GM23338 (cell line): ENCODE data around the gene APBA2. TPM values are rescaled to one million over a fixed set of nuclear protein-coding genes. Genes with fewer than 3 reads are reported as not detected.
"Not testable (repeated sequence)": the region's sequence is repeated elsewhere in the genome, so short reads cannot be mapped to it uniquely, and the experiment has no call there.

Experiments
- ATAC-seq: fragments of 200-7000 bp; cut with Tn5 transposase; 3 replicates; pipeline ENCODE4 v1.9.1; 2020
- DNase-seq: peaks from one replicate; pipeline ENCODE4 v3.0.0-alpha.2; 2015; ENCODE audit warnings: low spot score
- H2AFZ ChIP-seq: fragments of 200-600 bp; sonication (generic); 2 replicates; pipeline ENCODE4 v1.8.0; 2016; ENCODE audit warnings: antibody characterized with exemption, mild to moderate bottlenecking, moderate library complexity
- H3F3A ChIP-seq: fragments of 200-600 bp; sonication (generic); replicated peaks from 2 replicates; pipeline ENCODE4 v1.8.0; 2017; ENCODE audit warnings: antibody characterized with exemption, mixed run types, low read depth
- H3K27ac ChIP-seq: fragments of 200-600 bp; sonication (generic); 2 replicates; pipeline ENCODE4 v1.6.1; 2016; ENCODE audit warnings: low read depth
- H3K27me3 ChIP-seq: fragments of 200-600 bp; sonication (generic); 2 replicates; pipeline ENCODE4 v1.8.0; 2016; ENCODE audit warnings: mild to moderate bottlenecking, mixed run types, moderate library complexity; ENCODE audit not compliant: insufficient read depth
- H3K36me3 ChIP-seq: fragments of 200-600 bp; sonication (generic); 2 replicates; pipeline ENCODE4 v1.8.0; 2016; ENCODE audit warnings: mild to moderate bottlenecking; ENCODE audit not compliant: insufficient read depth
- H3K4me1 ChIP-seq: fragments of 200-600 bp; sonication (generic); 2 replicates; pipeline ENCODE4 v1.8.0; 2016; ENCODE audit warnings: mild to moderate bottlenecking, moderate library complexity; ENCODE audit not compliant: insufficient read depth
- H3K4me2 ChIP-seq: fragments of 200-600 bp; sonication (generic); 2 replicates; pipeline ENCODE4 v1.7.1; 2017; ENCODE audit warnings: mixed run types
- H3K4me3 ChIP-seq: fragments of 200-600 bp; sonication (generic); 2 replicates; pipeline ENCODE4 v1.6.1; 2016; ENCODE audit warnings: mixed run types
- H3K79me2 ChIP-seq: fragments of 200-600 bp; sonication (generic); replicated peaks from 2 replicates; pipeline ENCODE4 v1.8.0; 2017; ENCODE audit warnings: mild to moderate bottlenecking; ENCODE audit not compliant: insufficient read depth
- H3K9me2 ChIP-seq: fragments of 200-600 bp; sonication (generic); 2 replicates; pipeline ENCODE4 v1.8.0; 2017; ENCODE audit not compliant: insufficient read depth
- H4K20me1 ChIP-seq: fragments of 200-600 bp; sonication (generic); replicated peaks from 2 replicates; pipeline ENCODE4 v1.8.0; 2017; ENCODE audit warnings: mild to moderate bottlenecking; ENCODE audit not compliant: insufficient read depth
- H3K27ac Mint-ChIP-seq: 2 replicates; pipeline ENCODE4 v1.8.0; 2020; ENCODE audit warnings: inconsistent platforms, mild to moderate bottlenecking, moderate library complexity, mixed read lengths
- H3K27me3 Mint-ChIP-seq: 3 replicates; pipeline ENCODE4 v1.8.0; 2022; ENCODE audit warnings: low read depth, mild to moderate bottlenecking, moderate library complexity, mixed read lengths, inconsistent platforms; ENCODE audit not compliant: insufficient read depth, poor library complexity
- H3K36me3 Mint-ChIP-seq: 3 replicates; pipeline ENCODE4 v1.8.0; 2021; ENCODE audit warnings: low read depth, mild to moderate bottlenecking, inconsistent platforms, moderate library complexity, mixed read lengths
- H3K4me1 Mint-ChIP-seq: 3 replicates; pipeline ENCODE4 v1.8.0; 2020; ENCODE audit warnings: mild to moderate bottlenecking, inconsistent platforms, mixed read lengths
- H3K4me3 Mint-ChIP-seq: 3 replicates; pipeline ENCODE4 v1.8.0; 2021; ENCODE audit warnings: moderate library complexity, mild to moderate bottlenecking, inconsistent platforms, mixed read lengths
- H3K9me3 Mint-ChIP-seq: 3 replicates; pipeline ENCODE4 v1.8.0; 2020; ENCODE audit warnings: moderate library complexity, mild to moderate bottlenecking, inconsistent platforms, mixed read lengths
- CREB1 ChIP-seq: fragments of 250-450 bp; sonication (Bioruptor Pico); IDR thresholded peaks from 2 replicates; pipeline ENCODE4 v1.5.0; 2020; ENCODE audit warnings: low read depth, mild to moderate bottlenecking, moderate library complexity
- EZH2 ChIP-seq: fragments of 200-600 bp; sonication (generic); IDR thresholded peaks from one replicate; pipeline ENCODE4 v1.8.0; 2017; ENCODE audit warnings: antibody characterized with exemption, mild to moderate bottlenecking, low read depth; ENCODE audit not compliant: unreplicated experiment
- EZH2phosphoT487 ChIP-seq: fragments of 200-600 bp; sonication (generic); IDR thresholded peaks from one replicate; pipeline ENCODE4 v1.8.1; 2018; ENCODE audit warnings: antibody characterized with exemption; ENCODE audit not compliant: unreplicated experiment
- JUNB ChIP-seq: IDR thresholded peaks from one replicate; pipeline ENCODE4 v1.6.1; 2016; ENCODE audit warnings: antibody characterized with exemption; ENCODE audit not compliant: unreplicated experiment
- NANOG ChIP-seq: IDR thresholded peaks from 2 replicates; pipeline ENCODE4 v1.6.1; 2016; ENCODE audit warnings: antibody characterized with exemption, borderline replicate concordance
- POLR2AphosphoS5 ChIP-seq: IDR thresholded peaks from 2 replicates; pipeline ENCODE4 v1.6.1; 2016; ENCODE audit warnings: antibody characterized with exemption, low read depth
- STAT1 ChIP-seq: IDR thresholded peaks from one replicate; pipeline ENCODE4 v1.6.1; 2016; ENCODE audit warnings: antibody characterized with exemption; ENCODE audit not compliant: unreplicated experiment
- ZNF331 ChIP-seq: fragments of 250-450 bp; sonication (Bioruptor Pico); IDR thresholded peaks from 2 replicates; pipeline ENCODE4 v1.5.0; 2020; ENCODE audit warnings: low read depth, mild to moderate bottlenecking, moderate library complexity
- polyA plus RNA-seq: library from polyadenylated mRNA; unstranded; fragments of >200 nt; fragmentation: Nextera tagmentation; extraction: Ambion mirVana; gene quantifications from 2 replicates; pipeline ENCODE4 v1.2.1, GENCODE V29; 2016
- total RNA-seq: library from RNA; depleted of rRNA; stranded (reverse); fragments of >200 nt; shearing (Covaris generic); gene quantifications from 2 replicates; pipeline ENCODE4 v1.2.3, GENCODE V29; 2014
- TF ChIP-seq, protein P1 (sequence below): fragments of 250-450 bp; sonication (Bioruptor Pico); IDR thresholded peaks from 2 replicates; pipeline ENCODE4 v1.5.0; 2020; ENCODE audit warnings: mild to moderate bottlenecking, moderate library complexity
- TF ChIP-seq, protein P2 (sequence below): IDR thresholded peaks from 2 replicates; pipeline ENCODE4 v1.6.1; 2016; ENCODE audit warnings: antibody characterized with exemption

APBA2 gene
- total and polyA plus RNA-seq, 2 experiments from 2014 or later, result 5.9 to 24.7 TPM

DNA sequence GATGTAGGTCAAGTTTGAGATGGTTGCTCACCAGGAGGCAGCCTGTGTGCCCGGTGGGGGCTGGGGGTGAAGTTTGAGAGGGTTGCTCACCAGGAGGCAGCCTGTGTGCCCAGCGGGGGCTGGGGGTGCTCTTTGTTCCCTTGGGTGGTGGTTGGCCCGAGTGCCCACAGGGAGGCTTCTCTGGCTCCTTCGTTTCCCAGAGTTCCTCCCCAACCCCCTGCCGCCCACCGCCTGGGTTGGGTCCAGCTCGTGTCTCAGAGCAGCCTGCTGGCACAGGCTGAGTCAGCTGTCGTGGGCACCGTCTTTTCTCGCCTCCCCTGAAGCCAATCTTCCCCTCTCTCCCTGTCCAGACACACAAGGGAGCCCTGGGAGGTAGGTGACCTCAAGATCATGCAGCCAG is 3.1 kb downstream of the APBA2 start (continued):
- TF ChIP-seq, protein P1, sequence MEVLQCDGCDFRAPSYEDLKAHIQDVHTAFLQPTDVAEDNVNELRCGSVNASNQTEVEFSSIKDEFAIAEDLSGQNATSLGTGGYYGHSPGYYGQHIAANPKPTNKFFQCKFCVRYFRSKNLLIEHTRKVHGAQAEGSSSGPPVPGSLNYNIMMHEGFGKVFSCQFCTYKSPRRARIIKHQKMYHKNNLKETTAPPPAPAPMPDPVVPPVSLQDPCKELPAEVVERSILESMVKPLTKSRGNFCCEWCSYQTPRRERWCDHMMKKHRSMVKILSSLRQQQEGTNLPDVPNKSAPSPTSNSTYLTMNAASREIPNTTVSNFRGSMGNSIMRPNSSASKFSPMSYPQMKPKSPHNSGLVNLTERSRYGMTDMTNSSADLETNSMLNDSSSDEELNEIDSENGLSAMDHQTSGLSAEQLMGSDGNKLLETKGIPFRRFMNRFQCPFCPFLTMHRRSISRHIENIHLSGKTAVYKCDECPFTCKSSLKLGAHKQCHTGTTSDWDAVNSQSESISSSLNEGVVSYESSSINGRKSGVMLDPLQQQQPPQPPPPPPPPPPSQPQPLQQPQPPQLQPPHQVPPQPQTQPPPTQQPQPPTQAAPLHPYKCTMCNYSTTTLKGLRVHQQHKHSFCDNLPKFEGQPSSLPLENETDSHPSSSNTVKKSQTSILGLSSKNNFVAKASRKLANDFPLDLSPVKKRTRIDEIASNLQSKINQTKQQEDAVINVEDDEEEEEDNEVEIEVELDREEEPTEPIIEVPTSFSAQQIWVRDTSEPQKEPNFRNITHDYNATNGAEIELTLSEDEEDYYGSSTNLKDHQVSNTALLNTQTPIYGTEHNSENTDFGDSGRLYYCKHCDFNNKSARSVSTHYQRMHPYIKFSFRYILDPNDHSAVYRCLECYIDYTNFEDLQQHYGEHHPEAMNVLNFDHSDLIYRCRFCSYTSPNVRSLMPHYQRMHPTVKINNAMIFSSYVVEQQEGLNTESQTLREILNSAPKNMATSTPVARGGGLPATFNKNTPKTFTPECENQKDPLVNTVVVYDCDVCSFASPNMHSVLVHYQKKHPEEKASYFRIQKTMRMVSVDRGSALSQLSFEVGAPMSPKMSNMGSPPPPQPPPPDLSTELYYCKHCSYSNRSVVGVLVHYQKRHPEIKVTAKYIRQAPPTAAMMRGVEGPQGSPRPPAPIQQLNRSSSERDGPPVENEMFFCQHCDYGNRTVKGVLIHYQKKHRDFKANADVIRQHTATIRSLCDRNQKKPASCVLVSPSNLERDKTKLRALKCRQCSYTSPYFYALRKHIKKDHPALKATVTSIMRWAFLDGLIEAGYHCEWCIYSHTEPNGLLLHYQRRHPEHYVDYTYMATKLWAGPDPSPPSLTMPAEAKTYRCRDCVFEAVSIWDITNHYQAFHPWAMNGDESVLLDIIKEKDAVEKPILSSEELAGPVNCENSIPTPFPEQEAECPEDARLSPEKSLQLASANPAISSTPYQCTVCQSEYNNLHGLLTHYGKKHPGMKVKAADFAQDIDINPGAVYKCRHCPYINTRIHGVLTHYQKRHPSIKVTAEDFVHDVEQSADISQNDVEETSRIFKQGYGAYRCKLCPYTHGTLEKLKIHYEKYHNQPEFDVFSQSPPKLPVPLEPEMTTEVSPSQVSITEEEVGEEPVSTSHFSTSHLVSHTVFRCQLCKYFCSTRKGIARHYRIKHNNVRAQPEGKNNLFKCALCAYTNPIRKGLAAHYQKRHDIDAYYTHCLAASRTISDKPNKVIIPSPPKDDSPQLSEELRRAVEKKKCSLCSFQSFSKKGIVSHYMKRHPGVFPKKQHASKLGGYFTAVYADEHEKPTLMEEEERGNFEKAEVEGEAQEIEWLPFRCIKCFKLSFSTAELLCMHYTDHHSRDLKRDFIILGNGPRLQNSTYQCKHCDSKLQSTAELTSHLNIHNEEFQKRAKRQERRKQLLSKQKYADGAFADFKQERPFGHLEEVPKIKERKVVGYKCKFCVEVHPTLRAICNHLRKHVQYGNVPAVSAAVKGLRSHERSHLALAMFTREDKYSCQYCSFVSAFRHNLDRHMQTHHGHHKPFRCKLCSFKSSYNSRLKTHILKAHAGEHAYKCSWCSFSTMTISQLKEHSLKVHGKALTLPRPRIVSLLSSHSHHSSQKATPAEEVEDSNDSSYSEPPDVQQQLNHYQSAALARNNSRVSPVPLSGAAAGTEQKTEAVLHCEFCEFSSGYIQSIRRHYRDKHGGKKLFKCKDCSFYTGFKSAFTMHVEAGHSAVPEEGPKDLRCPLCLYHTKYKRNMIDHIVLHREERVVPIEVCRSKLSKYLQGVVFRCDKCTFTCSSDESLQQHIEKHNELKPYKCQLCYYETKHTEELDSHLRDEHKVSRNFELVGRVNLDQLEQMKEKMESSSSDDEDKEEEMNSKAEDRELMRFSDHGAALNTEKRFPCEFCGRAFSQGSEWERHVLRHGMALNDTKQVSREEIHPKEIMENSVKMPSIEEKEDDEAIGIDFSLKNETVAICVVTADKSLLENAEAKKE (CRISPR knock-in tag), result no peak
- no peak for TF ChIP-seq NANOG

DNA sequence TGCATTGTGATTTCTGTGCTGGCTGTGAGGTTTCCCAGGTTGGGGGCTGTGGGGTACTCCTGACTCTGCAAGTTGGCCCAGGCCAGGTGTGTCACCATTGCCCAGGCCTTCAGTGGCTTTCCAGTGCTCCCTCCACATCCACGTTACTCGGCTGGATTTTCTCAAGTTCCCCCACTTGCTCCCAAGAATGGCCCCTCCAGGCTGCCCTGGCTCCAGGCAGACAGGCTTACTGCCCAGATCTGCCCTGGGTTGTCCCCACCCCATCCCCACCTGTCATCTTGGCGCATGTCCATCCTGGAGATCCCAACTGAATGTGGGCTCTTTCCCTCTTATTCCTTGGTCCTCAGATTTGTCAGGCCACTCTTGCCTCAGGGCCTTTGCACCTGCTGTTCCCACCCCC is 3.6 kb downstream of the APBA2 start:
- Histone ChIP-seq H3K79me2 (no peaks in the 10 kb centered on the region), H3F3A (no peaks in the 10 kb centered on the region), H3K27ac (no peak overlapping the region), H3K9me2 (no peaks in the 10 kb centered on the region), H3K4me3 (no peak overlapping the region), H3K4me2 (no peak overlapping the region), H3K4me1 (peaks cover 5% of the 10 kb centered on the region; the same call in 1 of the 2 replicates), H2AFZ (no peak overlapping the region), H4K20me1 (no peaks in the 10 kb centered on the region), H3K36me3 (no peaks in the 10 kb centered on the region), H3K27me3 (peaks cover 26% of the 10 kb centered on the region)
- no peak overlapping the region for H3K4me3 Mint-ChIP-seq
- peaks cover 17% of the 10 kb centered on the region for H3K4me1 Mint-ChIP-seq
- H3K9me3 Mint-ChIP-seq, result no peaks in the 10 kb centered on the region; the same call in 2 of the 3 replicates
- no peak overlapping the region; the same call in 1 of the 2 replicates for H3K27ac Mint-ChIP-seq
- peaks cover 25% of the 10 kb centered on the region for H3K27me3 Mint-ChIP-seq
- H3K36me3 Mint-ChIP-seq, result no peaks in the 10 kb centered on the region; the same call in 2 of the 3 replicates
- DNase-seq, result no peak
- no peak for ATAC-seq
- TF ChIP-seq JUNB (no peak), NANOG (no peak), EZH2phosphoT487 (no peak), CREB1 (CRISPR knock-in tag) (no peak), POLR2AphosphoS5 (no peak), EZH2 (no peak), ZNF331 (CRISPR knock-in tag) (no peak), STAT1 (no peak)
- TF ChIP-seq, protein P2, sequence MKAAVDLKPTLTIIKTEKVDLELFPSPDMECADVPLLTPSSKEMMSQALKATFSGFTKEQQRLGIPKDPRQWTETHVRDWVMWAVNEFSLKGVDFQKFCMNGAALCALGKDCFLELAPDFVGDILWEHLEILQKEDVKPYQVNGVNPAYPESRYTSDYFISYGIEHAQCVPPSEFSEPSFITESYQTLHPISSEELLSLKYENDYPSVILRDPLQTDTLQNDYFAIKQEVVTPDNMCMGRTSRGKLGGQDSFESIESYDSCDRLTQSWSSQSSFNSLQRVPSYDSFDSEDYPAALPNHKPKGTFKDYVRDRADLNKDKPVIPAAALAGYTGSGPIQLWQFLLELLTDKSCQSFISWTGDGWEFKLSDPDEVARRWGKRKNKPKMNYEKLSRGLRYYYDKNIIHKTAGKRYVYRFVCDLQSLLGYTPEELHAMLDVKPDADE, result no peak

DNA sequence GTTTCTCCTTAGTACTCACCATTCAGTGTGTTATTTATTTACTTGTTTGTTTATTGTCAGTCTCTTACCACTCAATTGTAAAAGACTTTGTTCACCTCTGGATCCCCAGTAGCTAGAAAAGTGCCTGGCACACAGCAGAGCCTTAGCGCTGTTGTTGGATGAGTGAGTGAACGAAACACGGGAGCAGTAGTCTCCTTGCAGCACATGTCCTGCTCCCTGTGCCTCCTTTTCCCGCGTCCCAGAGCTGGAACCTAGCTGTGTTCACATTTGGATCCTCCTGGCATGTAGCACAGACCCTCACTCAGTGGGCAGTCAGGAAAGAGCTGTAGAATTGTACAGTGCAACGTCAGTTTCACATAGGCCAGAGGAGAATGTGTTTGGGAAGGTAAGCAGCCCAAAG is 4.1 kb downstream of the APBA2 start:
- not testable (repeated sequence) for DNase-seq, H3K9me3 Mint-ChIP-seq, H3K27ac ChIP-seq, H2AFZ ChIP-seq, H4K20me1 ChIP-seq, H3K4me1 ChIP-seq, ATAC-seq, H3K4me2 ChIP-seq, H3K36me3 Mint-ChIP-seq, H3K9me2 ChIP-seq, H3K4me3 ChIP-seq, H3K79me2 ChIP-seq, H3K4me3 Mint-ChIP-seq, H3F3A ChIP-seq, H3K27ac Mint-ChIP-seq, H3K36me3 ChIP-seq
- Mint-ChIP-seq H3K4me1 (peaks cover 18% of the 10 kb centered on the region), H3K27me3 (peaks cover 20% of the 10 kb centered on the region)
- peaks cover 21% of the 10 kb centered on the region for H3K27me3 ChIP-seq

DNA sequence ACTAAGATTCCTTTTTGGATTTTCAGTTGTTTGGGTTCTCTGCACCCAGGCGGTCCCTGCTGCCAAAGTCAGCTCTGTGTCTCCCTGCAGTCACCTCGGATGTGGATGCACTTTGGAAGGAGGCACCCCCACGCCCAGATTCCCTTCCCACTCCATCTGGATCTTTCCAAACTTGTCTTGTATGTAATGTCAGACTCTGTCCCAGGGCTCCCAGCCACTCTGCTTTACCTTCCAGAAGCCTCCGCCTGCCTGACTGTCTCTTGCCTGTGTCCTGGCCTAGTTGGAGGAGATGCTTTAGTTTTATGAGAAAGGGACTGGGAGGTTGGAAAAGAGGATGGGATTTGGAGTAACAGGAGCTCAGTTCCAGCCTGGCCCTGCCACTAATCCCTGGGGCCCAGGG is 4.5 kb downstream of the APBA2 start:
- H3K79me2 ChIP-seq, DNase-seq, ATAC-seq, H3K4me2 ChIP-seq, H3K4me3 ChIP-seq, H3K4me1 ChIP-seq, H3K27ac ChIP-seq, H4K20me1 ChIP-seq, H3K27ac Mint-ChIP-seq, H3F3A ChIP-seq, H3K36me3 ChIP-seq, H3K4me3 Mint-ChIP-seq, H3K9me3 Mint-ChIP-seq, H2AFZ ChIP-seq, H3K36me3 Mint-ChIP-seq, H3K9me2 ChIP-seq: not testable (repeated sequence)
- peaks cover 17% of the 10 kb centered on the region for H3K27me3 ChIP-seq
- Mint-ChIP-seq H3K27me3 (peaks cover 16% of the 10 kb centered on the region), H3K4me1 (peaks cover 15% of the 10 kb centered on the region)
